Aorta (tissue), 5 donors: ENCODE measurements around the gene C5orf34. TPM values are rescaled to one million over a fixed set of nuclear protein-coding genes. Genes with fewer than 3 reads are reported as not detected.

Experiments
- ATAC-seq: fragments of 200-7000 bp; cut with Tn5 transposase; one replicate; pipeline ENCODE4 v1.9.1; 2022; ENCODE audit warnings: moderate library complexity; ENCODE audit not compliant: low FRiP score
- DNase-seq, 2 donors: peaks; one replicate each; pipeline ENCODE4 v3.0.0-alpha.2; 2020
- H3K27ac ChIP-seq, 2 donors: one replicate each; pipeline ENCODE4 v1.5.1; 2013; ENCODE audit warnings: low read length in 2 of 2, mild to moderate bottlenecking in 2 of 2, moderate library complexity in 2 of 2, control low read depth in 1 of 2, inconsistent platforms in 1 of 2, low read depth in 1 of 2
- H3K27me3 ChIP-seq, 2 donors: one replicate each; pipeline ENCODE4 v1.6.1; 2013; ENCODE audit warnings: control low read depth in 1 of 2, low read length in 1 of 2, mild to moderate bottlenecking in 1 of 2, moderate library complexity in 1 of 2; ENCODE audit not compliant: insufficient read depth in 2 of 2, control insufficient read depth in 1 of 2
- H3K36me3 ChIP-seq, 2 donors: one replicate each; pipeline ENCODE4 v1.6.1; 2013; ENCODE audit warnings: control low read depth in 1 of 2, low read length in 1 of 2, mild to moderate bottlenecking in 1 of 2; ENCODE audit not compliant: insufficient read depth in 2 of 2, control insufficient read depth in 1 of 2
- H3K4me1 ChIP-seq, 2 donors: one replicate each; pipeline ENCODE4 v1.6.1; 2013; ENCODE audit warnings: low read length in 2 of 2, control low read depth in 1 of 2, mild to moderate bottlenecking in 1 of 2, moderate library complexity in 1 of 2; ENCODE audit not compliant: insufficient read depth in 2 of 2, control insufficient read depth in 1 of 2
- H3K4me3 ChIP-seq, 2 donors: one replicate each; pipeline ENCODE4 v1.5.1; 2013; ENCODE audit warnings: low read length in 2 of 2, control low read depth in 1 of 2, mild to moderate bottlenecking in 1 of 2
- H3K9me3 ChIP-seq: one replicate; pipeline ENCODE4 v1.6.1; 2013; ENCODE audit warnings: mild to moderate bottlenecking, low read length; ENCODE audit not compliant: control insufficient read depth
- WGBS, 2 donors: extraction: QIAGEN DNeasy Blood & Tissue Kit; methylation state at CpG; one replicate each; pipeline ENCODE4 v1.1.7; 2013; 5-methylcytosine and 5-hydroxymethylcytosine counted together
- intact Hi-C, 2 donors: fragments of 100-400 bp; cut with DNase I; formaldehyde crosslinking; loops; one replicate each; pipeline versions ENCODE4 v1.14.2 to v1.15.0; 2022
- polyA plus RNA-seq, 2 donors: library from polyadenylated mRNA; stranded (reverse); fragments of 200-250 nt; gene quantifications; one replicate each; pipeline ENCODE4 v1.2.3, GENCODE V29; 2013
- total RNA-seq, 2 donors: library from RNA; stranded (reverse); fragmentation: NEBNext Ultra II Directional; extraction: Animal tissue kit (Norgen Biotek cat#: 25700); gene quantifications; one replicate each; pipeline ENCODE4 v1.2.1, GENCODE V29; 2021
- donor health status: healthy with polysubstance abuse.
- donor health status: Bipolar disorder and iron deficiency.
- donor health status: DM: no; HTN: no; CAD: no.
- donor health status: DM: no; HTN: no; CAD: no.
- donor health status: DM: yes; HTN: yes; CAD: no.

C5orf34 gene
- total and polyA plus RNA-seq, 4 donors: 0.64 to 2.3 (median 1.5) TPM

GRCh38 chr5:43497311-43498104 lies 17.4 kb downstream of the C5orf34 start:
- DNase-seq: no peak
- Histone ChIP-seq H3K9me3 (no peaks in the 10 kb centered on the region), H3K27ac (no peak overlapping the region), H3K36me3 (no peaks in the 10 kb centered on the region), H3K4me1 (no peaks in the 10 kb centered on the region), H3K27me3 (no peaks in the 10 kb centered on the region), H3K4me3 (no peak overlapping the region)
- intact Hi-C loops: no loop called here
- 82 to 94% methylated on average over 5 of the region's 5 CpGs for WGBS, 2 donors
- no peak for ATAC-seq

DNA sequence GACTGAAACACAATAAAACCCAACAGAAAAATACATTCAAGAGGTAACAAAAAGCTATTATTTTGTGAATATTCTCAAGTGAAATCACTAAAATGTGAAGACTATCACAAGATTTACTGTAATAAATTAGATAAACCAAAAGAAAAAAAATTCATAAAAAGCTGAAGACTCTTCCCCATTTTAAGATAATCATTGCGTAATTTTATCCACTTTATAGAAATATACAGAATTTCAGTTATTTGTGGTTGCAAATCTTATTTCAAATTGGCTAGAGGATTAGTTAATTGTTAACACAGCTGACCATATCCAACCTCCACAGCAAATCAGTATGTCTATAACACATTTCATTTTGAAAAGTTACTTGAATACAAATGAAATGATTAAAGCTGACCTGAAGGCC lies 23.6 kb downstream of the C5orf34 start:
- Histone ChIP-seq H3K27ac (no peak overlapping the region), H3K4me1 (no peaks in the 10 kb centered on the region), H3K4me3 (no peak overlapping the region), H3K27me3 (no peaks in the 10 kb centered on the region), H3K36me3 (no peaks in the 10 kb centered on the region), H3K9me3 (no peaks in the 10 kb centered on the region)
- WGBS, 2 donors: 100% methylated on average over 1 of the region's 1 CpG
- DNase-seq (no peak), ATAC-seq (no peak)
- intact Hi-C loops: no loop called here

GRCh38 chr5:43486353-43486752 lies 28.6 kb downstream of the C5orf34 start:
- intact Hi-C loops: loop anchor here (10.0 kb wide), 2 partner anchors 172 to 362 kb away; partner anchors contain the start of genes HMGCS1 (in 1 of the 2) and ZNF131 (in 1 of the 2)

GRCh38 chr5:43485406-43485805 lies 29.5 kb downstream of the C5orf34 start:
- DNase-seq: no peak
- ATAC-seq: no peak
- H3K4me3 ChIP-seq: no peak overlapping the region
- WGBS, 2 donors: 94 to 97% methylated on average over 2 of the region's 2 CpGs
- peak overlapping the region in 1 of 2 donors; percentile 10 for H3K27ac ChIP-seq
- H3K27me3 ChIP-seq: no peaks in the 10 kb centered on the region
- H3K9me3 ChIP-seq: no peaks in the 10 kb centered on the region
- intact Hi-C loops: loop anchor here (2.0 to 10.0 kb wide), 4 partner anchors 29 to 361 kb away; partner anchors contain the start of genes C5orf34 (in 1 of the 2), HMGCS1 (in 1 of the 2), PAIP1 (in 1 of the 2) and ZNF131 (in 1 of the 2)
- H3K4me1 ChIP-seq: no peaks in the 10 kb centered on the region
- no peaks in the 10 kb centered on the region for H3K36me3 ChIP-seq

More at GRCh38 chr5:43486353-43486752, 28.6 kb downstream of the C5orf34 start:
- ATAC-seq: no peak
- Histone ChIP-seq H3K36me3 (no peaks in the 10 kb centered on the region), H3K4me3 (no peak overlapping the region), H3K27ac (no peak overlapping the region), H3K27me3 (no peaks in the 10 kb centered on the region), H3K4me1 (no peaks in the 10 kb centered on the region), H3K9me3 (no peaks in the 10 kb centered on the region)
- no peak for DNase-seq
- 83 to 86% methylated on average over 3 of the region's 3 CpGs for WGBS, 2 donors

GRCh38 chr5:43484106-43484849 lies 30.7 kb downstream of the C5orf34 start:
- intact Hi-C loops: loop anchor here (2.0 to 10.0 kb wide), 5 partner anchors 31 to 359 kb away; partner anchors contain the start of genes C5orf34 (in 1 of the 2), HMGCS1 (in 1 of the 2), PAIP1 (in 1 of the 2) and ZNF131 (in 1 of the 2)
- Histone ChIP-seq H3K4me3 (peak overlapping the region; percentile 37 to 82), H3K36me3 (no peaks in the 10 kb centered on the region), H3K27ac (peak overlapping the region; percentile 89 to 91), H3K9me3 (no peaks in the 10 kb centered on the region), H3K4me1 (no peaks in the 10 kb centered on the region), H3K27me3 (no peaks in the 10 kb centered on the region)
- DNase-seq: peak; percentile 88 to 91
- WGBS, 2 donors: 2 to 3% methylated on average over 32 of the region's 32 CpGs
- peak; percentile 93 for ATAC-seq

DNA sequence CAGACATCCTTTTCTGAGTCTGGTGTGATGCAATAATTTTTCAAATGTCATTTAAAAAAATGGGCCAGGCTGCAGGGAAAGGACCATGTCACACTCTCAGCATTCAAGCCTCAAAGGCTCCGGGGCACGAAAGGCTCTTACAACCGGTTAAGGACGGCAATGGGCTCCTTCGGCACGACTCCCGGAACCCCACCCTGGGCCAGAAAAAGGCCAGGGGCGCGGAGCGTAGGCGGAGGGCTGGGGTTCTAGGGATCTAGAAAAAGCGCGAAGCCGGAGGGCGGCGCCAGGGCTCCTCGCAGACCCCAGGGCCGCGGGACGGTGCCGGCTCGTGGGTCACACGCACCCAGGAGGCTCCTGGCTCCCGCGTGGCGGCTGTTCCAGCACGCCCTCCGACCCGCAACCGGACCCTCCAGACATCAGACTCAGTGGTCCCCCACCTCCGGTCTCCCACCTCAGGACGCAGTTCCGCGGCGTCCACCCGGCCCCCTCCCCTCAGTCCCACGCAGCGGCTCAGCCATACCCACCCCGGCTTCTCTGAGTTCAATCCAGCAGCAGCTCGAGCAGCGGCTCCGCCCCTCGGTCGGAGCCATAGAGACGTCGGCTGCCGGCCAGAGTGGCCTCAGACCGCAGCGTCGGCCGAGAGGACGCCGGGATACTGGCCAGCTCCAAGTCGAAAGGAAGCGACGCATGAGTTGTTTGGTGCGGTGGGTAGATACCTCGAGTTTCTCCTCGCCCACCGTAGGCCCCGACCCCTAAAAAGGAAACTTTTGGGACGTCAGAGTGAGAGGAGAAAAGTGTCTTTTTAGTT lies 31.4 kb downstream of the C5orf34 start, which contains the start of gene TMEM267:
TMEM267 (minus strand) TSS at position 568 of the 808 bp plus-strand sequence. CDS start 29,896 bp downstream, outside the sequence.
- ATAC-seq: peak; percentile 99
- Histone ChIP-seq H3K4me3 (peak within 1 kb of the TSS; percentile 79 to 82), H3K27me3 (no peaks in the 10 kb centered on the region), H3K27ac (peak within 1 kb of the TSS; percentile 89 to 91), H3K4me1 (no peaks in the 10 kb centered on the region), H3K36me3 (no peaks in the 10 kb centered on the region), H3K9me3 (no peaks in the 10 kb centered on the region)
- DNase-seq: peak; percentile 96 to 97
- WGBS, 2 donors: 0% methylated on average over 61 to 62 of the region's 62 CpGs
- intact Hi-C loops: loop anchor here (2.0 to 10.0 kb wide), 6 partner anchors 31 to 359 kb away; partner anchors contain the start of genes HMGCS1 (in 2 of the 2), C5orf34 (in 1 of the 2), PAIP1 (in 1 of the 2) and ZNF131 (in 1 of the 2)

GRCh38 chr5:43482490-43483297 lies 32.3 kb downstream of the C5orf34 start:
- H3K4me1 ChIP-seq: no peaks in the 10 kb centered on the region
- ATAC-seq: no peak
- no peak for DNase-seq
- H3K36me3 ChIP-seq: no peaks in the 10 kb centered on the region
- H3K4me3 ChIP-seq: peak overlapping the region; percentile 79 to 82
- no peaks in the 10 kb centered on the region for H3K27me3 ChIP-seq
- no peaks in the 10 kb centered on the region for H3K9me3 ChIP-seq
- intact Hi-C loops: loop anchor here (2.0 to 10.0 kb wide), 4 partner anchors 85 to 358 kb away; partner anchors contain the start of genes HMGCS1 (in 2 of the 2) and ZNF131 (in 1 of the 2)
- H3K27ac ChIP-seq: no peak overlapping the region
- WGBS, 2 donors: 29 to 31% methylated on average over 6 of the region's 6 CpGs
